GM23248 (cell line): Measurements from ENCODE around the gene DHDDS.

Experiments used
- EZH2 ChIP-seq: fragments of 200-600 bp; sonication (generic); IDR thresholded peaks from 2 replicates; pipeline ENCODE4 v1.6.1; 2018; ENCODE audit warnings: antibody characterized with exemption, mild to moderate bottlenecking; ENCODE audit not compliant: insufficient read depth, poor library complexity, severe bottlenecking
- EZH2phosphoT487 ChIP-seq: fragments of 200-600 bp; sonication (generic); IDR thresholded peaks from 2 replicates; pipeline ENCODE4 v1.6.1; 2018; ENCODE audit warnings: antibody characterized with exemption, moderate library complexity, mild to moderate bottlenecking, low read depth; ENCODE audit not compliant: insufficient read depth

DNA sequence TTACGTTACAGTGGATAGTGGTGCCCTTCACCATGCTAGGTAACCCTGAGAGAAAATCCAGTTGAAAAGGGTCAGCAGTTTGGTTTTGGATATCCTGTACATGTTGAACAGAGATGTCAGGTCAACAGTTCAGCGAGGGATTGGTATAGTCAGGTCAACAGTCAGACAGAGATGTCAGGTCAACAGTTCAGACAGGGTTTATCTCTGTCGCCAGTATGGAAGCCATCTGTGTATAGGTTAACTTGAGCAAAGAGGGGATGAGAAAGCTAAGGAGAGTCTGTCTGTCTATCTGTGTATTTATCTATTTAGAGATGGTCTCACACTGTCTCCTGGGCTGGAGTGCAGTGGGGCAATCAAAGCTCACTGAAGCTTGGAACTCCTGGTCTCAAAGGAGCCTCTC, 17.7 kb downstream of the DHDDS start:
- no peak for TF ChIP-seq EZH2
- no peak for TF ChIP-seq EZH2phosphoT487
